Panc1 (cell line): Measurements from ENCODE around the gene RAB39A.
"Not testable (repeated sequence)": the region's sequence is repeated elsewhere in the genome, so short reads cannot be mapped to it uniquely, and the experiment has no call there.

ENCODE experiments used
- CTCF ChIP-seq: fragments of 450-650 bp; IDR thresholded peaks from 2 replicates; pipeline ENCODE4 v1.5.1; 2017; ENCODE audit warnings: mild to moderate bottlenecking
- SIN3A ChIP-seq: IDR thresholded peaks from 2 replicates; pipeline ENCODE4 v1.6.1; 2012; ENCODE audit warnings: low read depth, mild to moderate bottlenecking, low read length, moderate library complexity, borderline replicate concordance; ENCODE audit not compliant: insufficient read depth

- TF ChIP-seq CTCF, SIN3A: not testable (repeated sequence)
Measured at GRCh38 chr11:107912415-107912814, 15.8 kb upstream of the RAB39A start.
